Effector CD4-positive, alpha-beta T cell (primary cell): Measurements from ENCODE around the gene EPS15.

Experiments used
- DNase-seq: peaks from one replicate; pipeline ENCODE4 v3.0.0-alpha.2; 2020

EPS15 gene

GRCh38 chr1:51369171-51369570, 149.9 kb downstream of the EPS15 start:
- DNase-seq, result no peak

GRCh38 chr1:51365774-51366173, 153.3 kb downstream of the EPS15 start:
- no peak for DNase-seq

- no peak for DNase-seq
Observed at GRCh38 chr1:51359879-51360278, 159.2 kb downstream of the EPS15 start.

- DNase-seq, result no peak
Observed at GRCh38 chr1:51355382-51355781, 163.7 kb downstream of the EPS15 start.

DNA sequence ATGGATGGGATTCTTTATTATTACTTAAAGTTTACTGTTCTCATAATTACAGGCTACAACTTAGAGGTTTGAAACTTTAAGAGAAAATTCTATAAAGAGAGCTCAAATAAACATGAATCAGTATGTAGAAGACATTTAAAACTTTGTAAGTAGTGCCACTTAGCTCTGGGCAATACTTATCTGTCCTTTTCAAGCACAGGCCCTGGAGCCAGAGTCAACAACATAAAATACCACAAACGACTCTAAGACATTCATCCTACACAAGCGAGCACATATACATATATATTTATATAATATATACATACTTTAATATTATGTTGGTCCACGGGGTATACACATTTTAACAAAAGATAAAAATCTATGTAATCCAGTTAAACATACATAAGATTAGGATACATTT, 164.7 kb downstream of the EPS15 start:
- DNase-seq, result no peak

DNA sequence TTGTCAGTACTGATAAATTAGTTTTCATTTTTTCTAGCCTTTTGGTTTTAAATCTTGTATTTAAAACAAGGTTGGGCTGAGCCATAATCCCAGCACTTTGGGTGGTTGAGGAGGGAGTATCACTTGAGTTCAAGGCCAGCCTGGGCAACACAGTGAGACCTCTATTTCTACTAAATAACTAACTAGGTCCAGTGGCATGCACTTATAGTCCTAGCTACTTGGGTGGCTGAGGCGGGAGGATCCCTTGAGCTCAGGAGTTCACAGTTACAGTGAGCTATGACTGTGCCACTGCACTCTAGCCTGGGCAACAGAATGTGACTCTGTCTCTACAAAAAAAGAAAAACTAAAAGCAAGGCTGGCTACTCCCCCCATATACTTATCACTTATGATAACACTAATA, 167.2 kb downstream of the EPS15 start:
- DNase-seq, result no peak

- DNase-seq, result no peak
Observed at GRCh38 chr1:51349862-51350261, 169.2 kb downstream of the EPS15 start.

- no peak for DNase-seq
Observed at GRCh38 chr1:51348147-51348527, 170.9 kb downstream of the EPS15 start.

- DNase-seq, result no peak
Observed at GRCh38 chr1:51347398-51348146, 171.5 kb downstream of the EPS15 start.

DNA sequence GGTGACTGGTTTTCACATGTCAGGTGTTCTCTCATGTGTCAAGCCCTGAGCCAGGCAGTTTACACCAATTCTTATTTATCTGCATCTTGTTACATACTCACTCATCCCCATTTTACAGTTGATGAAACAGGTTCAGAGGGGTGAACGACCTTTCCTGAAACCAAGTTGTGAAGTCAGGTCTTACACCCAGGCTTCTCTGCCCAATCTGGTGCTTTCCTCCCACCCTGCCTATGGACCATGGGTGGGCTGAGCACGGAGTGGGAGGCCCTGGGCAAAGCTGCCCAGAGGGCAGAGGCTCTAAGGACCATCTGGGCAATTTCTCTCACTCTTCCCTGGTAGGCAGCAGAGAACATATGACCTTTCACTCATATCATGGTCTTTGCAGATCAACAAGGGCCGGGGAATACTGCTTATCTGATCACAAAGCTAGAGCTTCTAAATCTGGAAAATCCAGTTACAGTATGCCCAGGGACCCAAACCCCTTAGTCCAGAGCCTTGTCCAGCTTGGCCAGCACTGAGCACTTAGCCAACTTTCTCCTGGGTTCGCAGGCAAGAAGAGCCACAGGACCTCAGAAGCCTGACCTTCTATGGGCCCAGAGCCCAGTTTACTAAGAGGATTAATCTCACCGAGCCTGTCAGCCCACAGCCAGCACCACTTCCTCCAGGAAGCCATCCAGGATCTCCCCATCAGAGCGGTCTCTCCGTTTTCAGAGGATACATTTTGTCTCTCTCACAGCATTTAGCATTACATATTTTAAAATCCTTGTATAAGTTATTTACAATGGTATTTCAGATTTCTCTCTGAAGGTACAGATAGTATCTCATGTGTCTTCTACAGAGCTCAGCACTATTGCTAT, 172.8 kb downstream of the EPS15 start:
- DNase-seq, result no peak

- no peak for DNase-seq
Observed at GRCh38 chr1:51345300-51345687, 173.8 kb downstream of the EPS15 start.

- no peak for DNase-seq
Observed at GRCh38 chr1:51344602-51345299, 174.3 kb downstream of the EPS15 start.

- DNase-seq, result no peak
Observed at GRCh38 chr1:51344276-51344601, 174.8 kb downstream of the EPS15 start.

- DNase-seq, result no peak
Observed at GRCh38 chr1:51343624-51344023, 175.4 kb downstream of the EPS15 start.

DNA sequence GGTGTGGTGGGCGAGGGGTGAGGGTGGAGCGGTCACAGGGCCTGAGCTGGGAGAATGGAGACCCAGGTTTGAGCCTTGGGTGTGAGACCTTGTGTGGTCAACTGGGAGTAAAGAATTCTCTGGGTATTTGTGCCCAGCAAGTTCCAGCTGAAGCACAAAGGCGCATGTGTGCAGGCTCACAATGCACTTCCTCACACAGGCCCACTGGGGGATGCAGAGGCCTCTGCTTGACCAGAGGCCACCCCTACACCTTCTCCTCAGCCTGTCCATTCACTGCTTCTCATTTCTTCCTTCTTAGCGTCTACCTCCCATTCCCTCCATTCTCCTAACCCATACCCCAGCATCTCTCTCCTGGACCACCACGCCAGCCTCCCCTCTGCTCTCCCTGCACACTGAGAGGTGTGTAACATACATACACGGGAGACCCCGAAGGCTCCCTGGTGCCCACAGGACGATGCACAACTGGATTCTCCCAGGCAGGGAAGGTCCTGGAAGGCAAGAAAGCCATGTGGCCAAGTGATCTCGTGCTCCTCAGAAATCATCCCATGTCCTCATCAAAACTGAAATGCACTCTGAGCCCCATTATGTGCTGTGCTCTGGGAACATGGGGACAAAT, 176.4 kb downstream of the EPS15 start:
- DNase-seq, result no peak

DNA sequence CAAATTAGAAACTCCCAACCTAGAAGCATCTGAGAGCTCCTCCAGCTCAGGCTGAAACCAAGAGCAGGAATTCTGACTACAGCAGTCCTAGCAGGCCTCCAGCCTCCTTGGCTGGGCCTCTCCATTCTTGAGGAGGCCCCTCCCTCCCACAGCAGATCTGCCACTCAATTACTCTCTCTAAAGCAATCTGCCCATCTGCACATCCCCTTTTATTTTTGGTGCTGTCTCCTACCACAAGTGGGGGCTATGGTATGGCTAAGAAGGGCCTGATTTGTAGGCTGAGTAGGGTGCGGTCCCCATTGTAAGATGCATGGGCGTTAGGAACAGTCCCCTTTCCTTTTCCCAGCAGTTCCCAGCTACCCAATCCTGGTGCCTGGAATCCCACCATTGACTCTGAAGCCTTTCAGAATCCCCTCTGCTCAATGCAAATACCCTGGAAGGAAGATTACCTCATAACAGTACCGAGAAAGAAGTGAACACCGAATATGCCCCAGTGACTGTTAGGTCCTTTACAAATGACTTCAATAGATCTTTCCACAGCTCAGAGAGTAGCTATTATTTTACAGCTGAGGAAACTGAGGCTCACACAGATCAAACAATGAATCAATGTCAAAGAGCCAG, 177.1 kb downstream of the EPS15 start:
- DNase-seq, result no peak

GRCh38 chr1:51340380-51340779, 178.7 kb downstream of the EPS15 start:
- DNase-seq, result no peak

DNA sequence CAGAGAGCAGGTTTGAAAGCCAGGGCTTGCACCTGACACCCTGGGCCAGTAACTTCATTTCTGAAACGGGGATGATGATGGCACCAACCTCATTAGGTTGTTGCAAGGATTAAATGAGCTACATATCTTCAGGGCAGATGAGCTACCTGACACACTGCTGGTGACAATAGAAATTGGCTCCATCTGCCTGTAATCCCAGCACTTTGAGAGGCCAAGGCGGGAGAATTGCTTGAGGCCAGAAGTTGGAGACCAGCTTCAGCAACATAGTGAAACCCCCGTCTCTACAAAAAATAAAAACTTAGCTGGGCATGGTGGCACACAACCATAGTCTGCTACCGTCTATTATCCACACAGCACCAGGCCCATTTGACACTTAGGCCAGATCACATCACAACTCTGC, 182.4 kb downstream of the EPS15 start:
- no peak for DNase-seq

DNA sequence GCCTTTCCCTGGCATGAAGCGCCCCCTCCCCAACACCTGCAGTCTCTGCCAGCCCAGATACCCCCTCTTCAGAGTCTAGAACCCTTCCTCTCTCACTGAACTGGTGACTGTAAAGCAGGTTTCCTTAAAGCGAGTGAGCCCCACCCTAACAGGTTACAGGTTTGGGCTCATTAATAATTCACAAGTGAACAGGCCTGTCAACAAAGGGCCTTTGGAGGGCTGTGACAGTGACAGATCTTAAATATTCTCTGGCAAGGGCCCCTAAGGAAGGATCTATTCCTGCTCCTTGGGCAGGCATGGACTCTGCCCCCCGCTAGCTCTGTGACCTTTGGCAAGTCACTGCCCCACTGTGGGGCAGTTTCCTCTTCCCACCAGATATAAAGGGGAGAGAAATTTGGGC, 183.1 kb downstream of the EPS15 start:
- DNase-seq, result no peak

GRCh38 chr1:51331206-51332100, 187.6 kb downstream of the EPS15 start:
- DNase-seq, result no peak

DNA sequence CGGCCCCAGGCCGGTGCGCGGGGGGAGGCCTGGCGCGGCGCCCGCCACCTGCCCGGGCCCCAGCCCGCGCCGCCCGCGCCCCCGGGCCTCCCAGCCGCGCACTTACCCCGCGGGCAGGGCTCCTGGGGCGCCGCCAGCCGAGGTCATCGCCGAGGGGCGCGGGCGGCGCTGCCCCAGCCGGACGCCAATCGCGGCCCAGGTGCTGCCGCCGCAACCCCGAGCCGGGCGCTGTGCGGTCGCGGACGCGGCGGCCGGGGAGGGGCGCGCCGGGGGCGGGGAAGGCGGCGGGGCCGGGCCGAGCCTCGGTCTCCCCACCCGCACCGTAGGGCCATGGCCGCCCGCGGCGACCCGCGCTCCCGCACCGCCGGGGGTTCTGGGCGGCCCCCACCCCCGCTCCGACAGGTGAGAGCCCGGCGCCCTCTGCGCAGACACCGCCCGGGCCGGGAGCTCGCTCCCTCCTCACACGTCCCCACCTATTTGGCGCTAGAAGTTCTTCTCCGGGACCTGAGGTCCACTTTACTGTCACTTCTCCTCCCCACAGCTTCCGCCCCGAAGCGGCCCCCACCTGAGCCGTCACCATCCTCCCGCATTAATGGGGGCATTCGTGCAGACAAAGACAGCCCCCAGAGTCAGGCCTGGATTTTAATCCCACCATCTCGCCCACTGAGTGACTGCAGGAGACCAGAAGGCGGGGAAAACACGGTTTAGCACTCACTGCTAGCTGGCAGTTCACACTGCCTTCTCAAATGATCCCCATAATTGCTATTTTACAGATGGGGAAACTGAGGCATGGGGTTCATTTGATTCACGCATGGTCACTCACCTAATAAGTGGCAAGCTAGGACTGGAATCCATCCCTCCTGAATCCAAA, 188.5 kb downstream of the EPS15 start, which contains the start of gene TTC39A:
Gene TTC39A (minus strand): TSS at position 232 of the 871 bp plus-strand sequence. CDS start 85 bp downstream, at position 147.
- no peak for DNase-seq
